NCI-H2029 treated with DMSO at 0.1 percent for 48 hours (cell line): ENCODE measurements around the gene KATNB1.
"Not testable (repeated sequence)": the region's sequence is repeated elsewhere in the genome, so short reads cannot be mapped to it uniquely, and the experiment has no call there.

Experiments
- DNase-seq: peaks from one replicate; lab custom pipeline; 2025; lab: John Stamatoyannopoulos, UW

Gene KATNB1

DNA sequence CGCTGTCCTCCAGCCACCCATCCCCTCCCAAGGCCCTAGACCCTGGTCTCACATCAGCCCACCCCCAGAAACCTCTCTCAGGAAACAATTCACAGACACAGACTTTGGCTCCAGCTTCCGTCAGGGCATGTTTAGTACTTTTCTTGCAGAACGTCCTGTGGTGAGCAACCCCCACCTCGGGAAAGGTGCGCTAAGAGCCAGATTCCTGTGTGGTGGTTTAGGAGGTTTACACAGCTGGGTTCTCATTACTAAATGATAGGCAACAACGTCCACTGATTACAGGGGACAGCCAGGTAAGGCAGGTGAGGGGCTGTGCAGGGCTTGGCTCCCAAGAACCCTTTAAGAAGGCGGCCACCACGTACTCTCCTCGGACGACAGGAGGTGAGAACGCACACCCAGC, 37.4 kb downstream of the KATNB1 start:
- no peak for DNase-seq

DNA sequence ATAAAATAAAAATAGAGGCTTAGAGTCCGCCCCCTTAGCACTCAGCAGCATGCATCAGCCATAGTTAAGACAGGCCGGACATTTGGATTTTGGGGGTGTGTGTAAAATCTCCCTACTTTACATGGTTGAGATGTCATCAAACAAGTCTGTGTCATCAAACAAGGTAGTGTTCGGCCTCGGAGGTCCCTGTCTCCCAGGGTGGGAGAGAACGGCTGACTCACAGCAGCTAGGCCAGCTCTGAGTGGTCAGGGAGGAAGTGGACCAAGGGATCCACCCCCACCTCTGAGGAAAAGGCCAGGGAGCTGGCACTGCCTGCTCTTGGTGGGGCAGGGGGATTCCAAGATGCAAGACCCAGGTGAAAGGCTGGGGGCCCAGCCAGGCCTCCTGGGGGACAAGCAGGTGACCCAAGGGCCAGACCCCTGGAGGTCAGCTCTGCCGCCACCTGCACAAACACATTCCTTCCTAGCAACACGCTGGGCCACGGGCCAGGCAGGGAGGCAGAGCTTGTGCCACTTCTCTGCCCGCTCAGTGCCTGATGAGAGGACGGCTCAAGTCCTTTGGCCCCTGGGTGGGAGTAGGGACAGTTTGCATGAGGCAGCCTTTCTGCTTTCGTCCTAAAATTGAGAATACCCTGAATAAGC, 38.2 kb downstream of the KATNB1 start:
- DNase-seq = no peak

- no peak for DNase-seq
Measured at GRCh38 chr16:57774705-57775285, 39.2 kb downstream of the KATNB1 start.

GRCh38 chr16:57775661-57776469, 40.3 kb downstream of the KATNB1 start:
- no peak for DNase-seq

DNA sequence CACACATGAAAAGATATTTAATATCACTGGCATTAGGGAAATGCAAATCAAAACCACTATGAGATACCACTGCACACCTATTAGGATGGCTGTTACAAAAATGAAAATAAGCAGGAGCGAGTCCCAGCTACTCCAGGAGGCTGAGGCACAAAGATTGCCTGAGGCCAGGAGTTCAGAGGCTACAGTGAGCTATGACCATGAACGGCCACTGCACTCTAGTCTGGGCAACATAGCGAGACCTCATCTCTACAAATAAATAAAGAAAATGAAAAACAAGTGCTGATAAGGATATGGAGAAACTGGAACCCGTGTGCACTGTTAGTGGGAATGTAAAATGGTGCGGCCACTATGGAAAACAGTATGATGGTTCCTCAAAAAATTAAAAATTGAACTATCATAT, 43.1 kb downstream of the KATNB1 start:
- no peak for DNase-seq

DNA sequence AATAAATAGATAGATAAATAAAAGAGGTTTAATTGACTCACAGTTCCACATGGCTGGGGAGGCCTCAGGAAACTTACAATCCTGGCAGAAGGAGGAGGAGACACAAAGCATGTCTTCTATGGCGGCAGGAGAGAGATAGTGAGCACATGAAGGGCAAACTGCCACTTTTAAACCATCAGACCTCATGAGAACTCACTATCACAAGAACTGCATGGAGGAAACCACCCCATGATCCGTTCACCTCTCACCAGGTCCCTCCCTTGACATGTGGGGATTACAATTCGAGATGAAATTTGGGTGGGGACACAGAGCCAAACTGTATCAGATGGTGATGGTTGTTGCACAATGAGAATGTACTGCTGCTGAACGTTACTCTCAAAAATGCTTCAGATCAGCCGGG, 44.3 kb downstream of the KATNB1 start:
- DNase-seq = not testable (repeated sequence)

- DNase-seq = no peak
Measured at GRCh38 chr16:57781349-57781740, 45.8 kb downstream of the KATNB1 start.

- DNase-seq = no peak
Measured at GRCh38 chr16:57781741-57782606, 46.4 kb downstream of the KATNB1 start.

- DNase-seq = not testable (repeated sequence)
Measured at GRCh38 chr16:57782607-57783055, 47.1 kb downstream of the KATNB1 start.

GRCh38 chr16:57783116-57783515, 47.5 kb downstream of the KATNB1 start:
- DNase-seq = no peak

DNA sequence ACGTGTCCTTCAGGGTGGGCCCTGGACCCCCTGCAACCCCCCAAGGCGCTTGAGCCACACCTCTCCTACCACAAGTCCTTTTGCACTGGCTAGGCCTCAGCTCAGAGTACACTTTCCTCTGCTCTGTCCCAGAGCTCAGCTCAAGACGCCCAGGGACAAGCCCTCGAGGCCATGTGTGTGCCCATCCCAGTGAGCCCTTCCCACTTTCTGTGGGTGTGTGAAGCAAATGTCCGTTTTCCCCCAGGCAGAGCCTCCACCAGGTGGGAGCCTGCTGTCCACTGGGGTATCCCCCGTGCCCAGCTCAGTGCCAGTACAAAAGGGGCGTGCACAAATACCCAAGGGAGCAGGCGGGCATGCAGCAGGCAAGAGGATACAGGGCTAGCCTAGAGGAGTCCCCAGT, 48.3 kb downstream of the KATNB1 start:
- no peak for DNase-seq

DNA sequence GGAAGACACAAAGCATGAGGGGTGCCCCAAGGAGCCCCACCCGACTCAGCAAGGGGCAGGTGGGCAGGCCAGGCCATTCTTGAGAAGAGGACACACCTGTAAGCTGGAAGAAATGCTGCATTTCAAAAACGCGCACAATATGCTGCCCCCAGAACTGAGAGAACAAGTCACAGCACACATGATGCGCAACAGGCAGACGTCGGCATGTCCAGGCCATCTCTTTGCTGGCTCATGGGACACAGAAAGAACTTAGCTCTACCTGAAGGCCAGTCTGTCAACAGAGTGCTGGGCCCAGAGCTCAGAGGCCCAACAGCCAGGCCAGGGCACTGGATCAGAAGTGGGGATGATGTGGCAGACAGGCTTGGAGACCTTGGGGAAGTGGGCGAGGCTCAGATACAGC, 48.8 kb downstream of the KATNB1 start:
- DNase-seq = no peak

DNA sequence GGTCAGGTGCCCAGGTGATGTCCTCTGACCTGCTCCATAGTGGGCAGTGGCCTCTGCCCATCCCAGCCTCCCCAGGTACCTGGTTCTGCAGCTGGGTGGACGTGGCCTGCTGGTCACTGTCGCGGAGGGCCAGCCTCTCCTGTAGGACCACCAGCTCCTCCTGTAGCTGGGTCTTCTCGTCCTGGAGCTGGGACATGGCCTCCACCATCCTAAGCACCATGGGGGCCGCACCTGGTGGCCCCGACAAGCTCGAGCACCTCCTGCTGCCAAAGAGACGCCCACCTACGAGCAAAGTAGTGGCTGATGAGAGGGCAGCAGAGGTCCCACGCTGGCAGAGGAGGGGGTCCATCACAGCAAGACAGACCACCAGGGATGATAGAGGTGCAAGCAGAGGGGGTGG, 49.8 kb downstream of the KATNB1 start:
- DNase-seq = no peak

DNA sequence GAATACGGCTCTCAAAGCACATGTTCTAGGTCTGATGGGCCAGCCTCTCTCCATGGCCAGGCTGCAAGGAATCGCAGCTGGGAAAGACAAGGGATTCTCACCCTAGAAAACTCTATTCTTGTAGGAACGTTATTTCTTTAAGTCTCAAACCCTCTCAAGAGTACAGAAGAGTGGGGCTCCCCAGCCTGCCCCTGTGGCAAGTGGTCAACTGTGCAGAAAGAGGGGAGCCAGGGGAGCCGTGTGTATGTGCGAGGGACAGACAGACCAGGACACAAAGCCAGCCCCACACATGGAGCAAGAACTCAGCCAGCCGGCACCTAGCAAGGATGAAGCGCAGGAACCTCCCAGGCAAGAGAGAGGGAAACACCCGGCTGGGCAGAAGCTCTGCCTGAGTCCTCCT, 50.4 kb downstream of the KATNB1 start:
- no peak for DNase-seq

- no peak for DNase-seq
Measured at GRCh38 chr16:57786632-57787518, 51.3 kb downstream of the KATNB1 start.

GRCh38 chr16:57787519-57787905, 51.9 kb downstream of the KATNB1 start:
- DNase-seq = no peak

DNA sequence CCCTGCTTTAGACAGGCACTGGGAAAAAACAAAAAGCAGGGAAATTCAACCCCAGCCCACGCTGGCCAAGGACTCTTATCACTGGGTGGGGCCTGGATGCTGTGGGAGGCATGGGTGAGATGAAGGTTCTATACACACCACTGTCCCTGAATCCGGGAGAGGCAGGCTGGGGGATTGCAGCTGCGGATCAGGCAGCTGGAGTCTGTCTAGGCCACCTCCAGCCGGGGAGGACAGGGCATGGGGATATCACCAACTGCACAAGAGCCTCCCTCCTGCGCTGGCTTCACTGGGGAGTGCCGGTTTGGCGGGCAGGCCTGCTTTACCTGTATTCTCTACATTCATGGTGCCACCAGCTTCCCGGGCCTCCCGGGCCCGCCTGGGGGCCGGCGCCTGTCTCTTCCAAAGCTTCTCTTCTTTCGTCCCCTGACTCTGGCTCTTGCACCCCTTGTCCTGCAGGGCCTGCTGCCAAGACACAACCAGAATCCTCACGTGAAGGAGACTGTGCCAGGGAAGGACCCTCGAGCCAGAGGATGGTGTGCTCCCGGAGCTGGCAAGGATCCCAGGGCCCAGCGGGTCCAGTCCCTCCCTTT, 52.8 kb downstream of the KATNB1 start:
- no peak for DNase-seq

DNA sequence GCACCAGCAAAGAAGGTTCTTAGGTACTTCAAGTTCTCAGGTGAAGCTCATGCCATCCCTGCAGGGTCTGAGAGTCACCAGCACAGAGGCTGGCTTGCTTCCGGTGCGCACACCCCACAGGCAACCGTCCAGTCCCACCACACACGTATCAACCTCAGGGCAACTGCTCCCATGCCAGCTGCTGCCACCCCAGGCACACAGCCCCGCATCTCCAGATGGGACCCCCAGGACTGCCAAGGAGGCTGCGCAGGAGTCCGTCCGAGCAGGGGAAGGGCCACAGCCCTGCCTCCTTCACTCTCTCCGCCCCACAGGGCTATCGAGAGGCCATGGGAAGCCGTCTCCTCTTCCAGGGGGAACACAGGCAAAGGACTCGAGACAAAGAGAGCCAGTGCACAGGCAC, 53.4 kb downstream of the KATNB1 start:
- DNase-seq = no peak

DNA sequence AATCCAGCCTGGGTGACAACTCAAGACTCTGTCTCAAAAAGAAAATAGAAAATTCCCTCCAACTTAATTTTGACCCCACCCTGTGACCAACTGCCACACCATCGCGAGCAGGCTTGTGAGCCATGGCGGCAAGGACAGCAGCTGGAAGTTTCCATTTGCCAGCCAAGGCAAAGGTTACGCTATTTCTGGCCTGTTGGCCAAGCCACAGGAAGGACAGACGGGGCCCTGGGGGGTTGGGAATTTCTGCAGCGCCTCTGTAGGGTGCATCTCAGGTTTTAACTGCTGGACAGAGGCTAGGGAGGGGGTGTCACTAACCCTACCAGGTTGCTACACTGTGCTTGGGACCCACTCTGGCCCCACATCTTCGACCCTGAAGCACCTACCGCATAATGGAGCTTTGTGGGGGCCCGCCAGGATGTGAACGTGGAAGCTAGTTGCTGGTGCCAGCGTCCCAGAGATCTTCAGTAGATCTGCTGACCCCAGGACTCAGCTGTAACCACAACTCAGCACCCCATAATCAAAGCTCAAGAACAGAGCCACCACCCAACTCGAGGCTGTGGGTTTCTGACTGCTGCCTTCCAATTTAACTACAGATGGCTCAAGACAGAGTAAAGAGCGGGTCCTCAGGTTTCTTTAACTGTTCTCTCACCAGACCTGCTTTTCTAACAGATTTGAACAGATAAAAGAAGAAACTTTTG, 55.8 kb downstream of the KATNB1 start:
- DNase-seq = no peak

GRCh38 chr16:57791893-57792461, 56.4 kb downstream of the KATNB1 start:
- no peak for DNase-seq
